Neural cell (in vitro differentiated cells): Measurements from ENCODE around the gene PTK6. TPM values are rescaled to one million over a fixed set of nuclear protein-coding genes. Genes with fewer than 3 reads are reported as not detected.

Experiments
- H2AFZ ChIP-seq: fragments of 200-600, 300-800 bp; sonication (generic), shearing (Covaris generic); 2 replicates; pipeline ENCODE4 v1.6.0; 2014; ENCODE audit warnings: low read depth, mild to moderate bottlenecking, antibody characterized with exemption, low read length, moderate library complexity
- H3F3A ChIP-seq: fragments of 200-600 bp; shearing (Covaris generic); 2 replicates; pipeline ENCODE4 v1.6.1; 2016; ENCODE audit warnings: mild to moderate bottlenecking, moderate library complexity, mixed read lengths, antibody characterized with exemption, low read length; ENCODE audit not compliant: insufficient read depth, poor library complexity, severe bottlenecking
- H3K27ac ChIP-seq: fragments of 200-600, 300-800 bp; sonication (generic), shearing (Covaris generic); 2 replicates; pipeline ENCODE4 v1.5.1; 2014; ENCODE audit warnings: mild to moderate bottlenecking, low read length, moderate library complexity
- H3K27me3 ChIP-seq: fragments of 300-800, 200-600 bp; sonication (generic), shearing (Covaris generic); 2 replicates; pipeline ENCODE4 v1.6.0; 2014; ENCODE audit warnings: mild to moderate bottlenecking, low read depth, low read length, moderate library complexity; ENCODE audit not compliant: insufficient read depth
- H3K36me3 ChIP-seq: fragments of 300-800, 200-600 bp; sonication (generic), shearing (Covaris generic); 2 replicates; pipeline ENCODE4 v1.5.1; 2014; ENCODE audit warnings: mild to moderate bottlenecking, antibody characterized with exemption, low read length, moderate library complexity; ENCODE audit not compliant: insufficient read depth
- H3K4me2 ChIP-seq: fragments of 300-800, 200-600 bp; sonication (generic), shearing (Covaris generic); 2 replicates; pipeline ENCODE4 v1.6.0; 2014; ENCODE audit warnings: mild to moderate bottlenecking, low read length
- H3K4me3 ChIP-seq: fragments of 300-800, 200-600 bp; sonication (generic), shearing (Covaris generic); 2 replicates; pipeline ENCODE4 v1.5.1; 2014; ENCODE audit warnings: mild to moderate bottlenecking, low read length, moderate library complexity
- H3K79me2 ChIP-seq: fragments of 200-600 bp; shearing (Covaris generic); replicated peaks from 2 replicates; pipeline ENCODE4 v1.6.0; 2014; ENCODE audit warnings: mild to moderate bottlenecking, low read length, moderate library complexity; ENCODE audit not compliant: insufficient read depth
- H3K9ac ChIP-seq: fragments of 300-800, 200-600 bp; sonication (generic), shearing (Covaris generic); 2 replicates; pipeline ENCODE4 v1.6.1; 2016; ENCODE audit warnings: mild to moderate bottlenecking, low read length, mixed read lengths
- H3K9me2 ChIP-seq: fragments of 200-600 bp; shearing (Covaris generic); 2 replicates; pipeline ENCODE4 v1.6.1; 2016; ENCODE audit warnings: mild to moderate bottlenecking, low read length, mixed read lengths; ENCODE audit not compliant: insufficient read depth
- H3K9me3 ChIP-seq: fragments of 200-600, 300-800 bp; sonication (generic), shearing (Covaris generic); 2 replicates; pipeline ENCODE4 v1.6.1; 2016; ENCODE audit warnings: mild to moderate bottlenecking, mixed run types, low read length, moderate library complexity, mixed read lengths
- H4K20me1 ChIP-seq: fragments of 200-600 bp; shearing (Covaris generic); 2 replicates; pipeline ENCODE4 v1.6.1; 2016; ENCODE audit warnings: mild to moderate bottlenecking, mixed run types; ENCODE audit not compliant: insufficient read depth
- CTCF ChIP-seq: fragments of 450-650 bp; IDR thresholded peaks from 2 replicates; pipeline ENCODE4 v1.5.1; 2014; ENCODE audit warnings: antibody characterized with exemption, mild to moderate bottlenecking, moderate library complexity; ENCODE audit not compliant: poor library complexity, severe bottlenecking
- EP300 ChIP-seq: fragments of 450-650 bp; conservative IDR thresholded peaks from 2 replicates; pipeline ENCODE4 v1.6.1; 2014; ENCODE audit warnings: antibody characterized with exemption, mild to moderate bottlenecking, moderate library complexity; ENCODE audit not compliant: poor library complexity, severe bottlenecking
- EZH2 ChIP-seq: fragments of 200-600, 300-800 bp; shearing (Covaris generic), sonication (generic); IDR thresholded peaks from 2 replicates; pipeline ENCODE4 v1.6.1; 2014; ENCODE audit warnings: antibody characterized with exemption, low read length, borderline replicate concordance, mild to moderate bottlenecking; ENCODE audit not compliant: insufficient read depth, poor library complexity, severe bottlenecking
- MXI1 ChIP-seq: fragments of 450-650 bp; conservative IDR thresholded peaks from 2 replicates; pipeline ENCODE4 v1.6.1; 2014; ENCODE audit warnings: antibody characterized with exemption, mild to moderate bottlenecking; ENCODE audit not compliant: poor library complexity, severe bottlenecking
- POLR2AphosphoS5 ChIP-seq: IDR thresholded peaks from 2 replicates; pipeline ENCODE4 v1.6.1; 2012
- RAD21 ChIP-seq: fragments of 450-650 bp; conservative IDR thresholded peaks from 2 replicates; pipeline ENCODE4 v1.6.1; 2014; ENCODE audit warnings: antibody characterized with exemption, mild to moderate bottlenecking, moderate library complexity
- SMC3 ChIP-seq: fragments of 450-650 bp; conservative IDR thresholded peaks from 2 replicates; pipeline ENCODE4 v1.6.1; 2014; ENCODE audit warnings: antibody characterized with exemption, mild to moderate bottlenecking, moderate library complexity; ENCODE audit not compliant: poor library complexity
- TAF1 ChIP-seq: IDR thresholded peaks from 2 replicates; pipeline ENCODE4 v1.6.1; 2012; ENCODE audit warnings: low read depth
- polyA plus RNA-seq: library from polyadenylated mRNA; depleted of rRNA; stranded (reverse); fragments of >200 nt; gene quantifications from 2 replicates; pipeline ENCODE4 v1.2.3, GENCODE V29; 2014

The PTK6 gene
- polyA plus RNA-seq, 1 donor from 2014 or later, result not detected

GRCh38 chr20:63537525-63538203, 488 bp upstream of the PTK6 start:
- H3K9ac ChIP-seq, result no peak overlapping the region
- H4K20me1 ChIP-seq, result no peaks in the 10 kb centered on the region
- H2AFZ ChIP-seq, result no peak overlapping the region
- H3K27me3 ChIP-seq, result no peaks in the 10 kb centered on the region
- no peak overlapping the region for H3K4me2 ChIP-seq
- H3F3A ChIP-seq, result no peaks in the 10 kb centered on the region
- H3K9me2 ChIP-seq, result no peaks in the 10 kb centered on the region
- no peaks in the 10 kb centered on the region for H3K36me3 ChIP-seq
- no peak overlapping the region for H3K27ac ChIP-seq
- H3K79me2 ChIP-seq, result no peaks in the 10 kb centered on the region
- no peak overlapping the region for H3K4me3 ChIP-seq
- H3K9me3 ChIP-seq, result no peaks in the 10 kb centered on the region
- TF ChIP-seq SMC3, result peak; percentile 85
- peak; percentile 91 for TF ChIP-seq RAD21
- TF ChIP-seq TAF1, result no peak
- TF ChIP-seq CTCF, result peak; percentile 89
- no peak for TF ChIP-seq EP300

GRCh38 chr20:63536241-63536977, 767 bp downstream of the PTK6 start:
- H3K4me3 ChIP-seq, result no peak overlapping the region
- H3K4me2 ChIP-seq, result no peak overlapping the region
- no peaks in the 10 kb centered on the region for H3F3A ChIP-seq
- no peaks in the 10 kb centered on the region for H3K9me2 ChIP-seq
- H3K9ac ChIP-seq, result no peak overlapping the region
- H3K27me3 ChIP-seq, result no peaks in the 10 kb centered on the region
- H3K36me3 ChIP-seq, result no peaks in the 10 kb centered on the region
- H3K27ac ChIP-seq, result no peak overlapping the region
- TF ChIP-seq EP300, result no peak
- TF ChIP-seq POLR2AphosphoS5, result no peak
- TF ChIP-seq TAF1, result no peak
- no peak for TF ChIP-seq CTCF
- H3K79me2 ChIP-seq, result no peaks in the 10 kb centered on the region
- H4K20me1 ChIP-seq, result no peaks in the 10 kb centered on the region
- H3K9me3 ChIP-seq, result no peaks in the 10 kb centered on the region
- H2AFZ ChIP-seq, result no peak overlapping the region

- no peak overlapping the region for H3K4me2 ChIP-seq
- no peak overlapping the region for H3K9ac ChIP-seq
- no peak overlapping the region for H3K4me3 ChIP-seq
- no peak overlapping the region for H2AFZ ChIP-seq
- no peaks in the 10 kb centered on the region for H3K9me3 ChIP-seq
- no peaks in the 10 kb centered on the region for H3K36me3 ChIP-seq
- no peaks in the 10 kb centered on the region for H3K79me2 ChIP-seq
- no peak overlapping the region for H3K27ac ChIP-seq
- H3K9me2 ChIP-seq, result no peaks in the 10 kb centered on the region
- H3F3A ChIP-seq, result no peaks in the 10 kb centered on the region
- H4K20me1 ChIP-seq, result no peaks in the 10 kb centered on the region
- H3K27me3 ChIP-seq, result no peaks in the 10 kb centered on the region
- TF ChIP-seq POLR2AphosphoS5 (no peak), TAF1 (no peak), EZH2 (no peak), SMC3 (no peak), EP300 (no peak), MXI1 (no peak), CTCF (no peak), RAD21 (no peak)
Observed at GRCh38 chr20:63534831-63535651, 2.1 kb downstream of the PTK6 start.
